ENCODE measurements around the gene TADA3.
A peak's percentile ranks its signal among the peaks of the same experiment; 100 is the strongest.

The TADA3 gene

DNA sequence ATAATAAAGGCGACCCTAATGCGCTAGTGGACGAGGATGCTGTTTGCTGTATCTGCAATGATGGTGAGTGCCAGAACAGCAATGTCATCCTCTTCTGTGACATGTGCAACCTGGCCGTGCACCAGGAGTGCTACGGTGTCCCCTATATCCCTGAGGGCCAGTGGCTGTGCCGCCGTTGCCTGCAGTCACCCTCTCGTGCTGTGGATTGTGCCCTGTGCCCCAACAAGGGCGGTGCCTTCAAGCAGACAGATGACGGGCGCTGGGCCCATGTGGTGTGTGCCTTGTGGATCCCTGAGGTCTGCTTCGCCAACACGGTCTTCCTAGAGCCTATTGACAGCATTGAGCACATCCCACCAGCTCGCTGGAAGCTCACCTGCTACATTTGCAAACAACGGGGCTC is 53.1 kb downstream of the TADA3 start:
- Histone ChIP-seq H3K27me3 (no peaks in the 10 kb centered on the region), H3K36me3 (peaks cover 95% of the 10 kb centered on the region), H3K9me3 (no peaks in the 10 kb centered on the region), H3K4me3 (ENCODE audit: low read depth in 1 of 2, low read length in 1 of 2) (no peak overlapping the region), H3K27ac (no peak overlapping the region), H3K4me1 (ENCODE audit: control insufficient read depth in 1 of 2, insufficient read depth in 1 of 2, low read depth in 1 of 2, low read length in 1 of 2) (peaks cover 0 to 4% of the 10 kb centered on the region in 2 experiments)
- TF ChIP-seq, protein P1, sequence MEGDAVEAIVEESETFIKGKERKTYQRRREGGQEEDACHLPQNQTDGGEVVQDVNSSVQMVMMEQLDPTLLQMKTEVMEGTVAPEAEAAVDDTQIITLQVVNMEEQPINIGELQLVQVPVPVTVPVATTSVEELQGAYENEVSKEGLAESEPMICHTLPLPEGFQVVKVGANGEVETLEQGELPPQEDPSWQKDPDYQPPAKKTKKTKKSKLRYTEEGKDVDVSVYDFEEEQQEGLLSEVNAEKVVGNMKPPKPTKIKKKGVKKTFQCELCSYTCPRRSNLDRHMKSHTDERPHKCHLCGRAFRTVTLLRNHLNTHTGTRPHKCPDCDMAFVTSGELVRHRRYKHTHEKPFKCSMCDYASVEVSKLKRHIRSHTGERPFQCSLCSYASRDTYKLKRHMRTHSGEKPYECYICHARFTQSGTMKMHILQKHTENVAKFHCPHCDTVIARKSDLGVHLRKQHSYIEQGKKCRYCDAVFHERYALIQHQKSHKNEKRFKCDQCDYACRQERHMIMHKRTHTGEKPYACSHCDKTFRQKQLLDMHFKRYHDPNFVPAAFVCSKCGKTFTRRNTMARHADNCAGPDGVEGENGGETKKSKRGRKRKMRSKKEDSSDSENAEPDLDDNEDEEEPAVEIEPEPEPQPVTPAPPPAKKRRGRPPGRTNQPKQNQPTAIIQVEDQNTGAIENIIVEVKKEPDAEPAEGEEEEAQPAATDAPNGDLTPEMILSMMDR (IDR thresholded peaks at IDR 0.05): no peak

DNA sequence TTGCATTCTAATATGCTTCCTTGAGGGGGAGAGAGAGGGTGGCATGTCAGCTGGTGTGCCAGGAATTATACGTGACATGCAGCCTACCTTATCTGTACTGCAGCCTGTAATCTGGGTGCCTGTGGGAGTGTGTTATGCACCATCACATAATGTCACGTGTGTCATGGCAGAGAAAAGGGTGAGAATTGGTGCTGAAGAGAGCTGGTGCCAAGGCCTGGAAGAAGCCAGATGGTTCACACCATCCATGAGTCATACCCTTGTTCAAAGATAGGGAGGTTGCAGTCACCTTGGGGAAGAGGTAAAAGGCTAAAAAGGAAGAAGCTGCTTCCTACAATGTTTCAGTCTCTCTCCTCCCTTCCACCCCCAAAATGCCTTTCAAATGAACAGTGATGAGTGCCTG is 55.4 kb downstream of the TADA3 start:
- H3K4me1 ChIP-seq (ENCODE audit: control insufficient read depth in 1 of 2, insufficient read depth in 1 of 2, low read depth in 1 of 2, low read length in 1 of 2): peaks cover 13 to 19% of the 10 kb centered on the region in 2 experiments
- TF ChIP-seq, protein P1 (IDR thresholded peaks at IDR 0.05): no peak
- no peaks in the 10 kb centered on the region for H3K27me3 ChIP-seq
- no peak overlapping the region for H3K27ac ChIP-seq
- no peak overlapping the region for H3K4me3 ChIP-seq (ENCODE audit: low read depth in 1 of 2, low read length in 1 of 2)
- H3K9me3 ChIP-seq: no peaks in the 10 kb centered on the region
- peaks cover 75% of the 10 kb centered on the region for H3K36me3 ChIP-seq

DNA sequence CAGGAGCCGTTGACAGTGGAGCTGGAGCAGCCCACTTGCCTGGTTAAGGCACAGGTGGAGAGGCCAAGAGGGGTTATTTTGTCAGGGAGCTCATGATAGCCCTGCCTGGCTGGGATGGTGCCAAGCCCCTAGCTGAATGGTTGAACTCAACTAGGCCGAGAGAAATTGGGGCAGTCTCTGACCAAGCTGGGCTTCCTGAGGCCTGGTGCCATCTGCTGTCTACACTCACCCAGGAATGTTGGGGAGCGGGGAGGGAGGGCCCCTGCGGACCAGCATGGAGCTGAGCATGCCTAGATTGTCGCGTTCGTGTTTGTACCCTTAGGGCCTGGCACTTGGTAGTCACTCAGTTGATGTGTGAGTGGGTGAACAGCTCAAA is 59.5 kb downstream of the TADA3 start:
- Histone ChIP-seq H3K27me3 (no peaks in the 10 kb centered on the region), H3K4me3 (ENCODE audit: low read depth in 1 of 2, low read length in 1 of 2) (peak overlapping the region; percentile 91 to 98), H3K9me3 (no peaks in the 10 kb centered on the region), H3K27ac (peak overlapping the region; percentile 98), H3K4me1 (ENCODE audit: control insufficient read depth in 1 of 2, insufficient read depth in 1 of 2, low read depth in 1 of 2, low read length in 1 of 2) (peaks cover 19 to 25% of the 10 kb centered on the region in 2 experiments), H3K36me3 (peaks cover 34% of the 10 kb centered on the region)
- TF ChIP-seq, protein P1 (IDR thresholded peaks at IDR 0.05): no peak

DNA sequence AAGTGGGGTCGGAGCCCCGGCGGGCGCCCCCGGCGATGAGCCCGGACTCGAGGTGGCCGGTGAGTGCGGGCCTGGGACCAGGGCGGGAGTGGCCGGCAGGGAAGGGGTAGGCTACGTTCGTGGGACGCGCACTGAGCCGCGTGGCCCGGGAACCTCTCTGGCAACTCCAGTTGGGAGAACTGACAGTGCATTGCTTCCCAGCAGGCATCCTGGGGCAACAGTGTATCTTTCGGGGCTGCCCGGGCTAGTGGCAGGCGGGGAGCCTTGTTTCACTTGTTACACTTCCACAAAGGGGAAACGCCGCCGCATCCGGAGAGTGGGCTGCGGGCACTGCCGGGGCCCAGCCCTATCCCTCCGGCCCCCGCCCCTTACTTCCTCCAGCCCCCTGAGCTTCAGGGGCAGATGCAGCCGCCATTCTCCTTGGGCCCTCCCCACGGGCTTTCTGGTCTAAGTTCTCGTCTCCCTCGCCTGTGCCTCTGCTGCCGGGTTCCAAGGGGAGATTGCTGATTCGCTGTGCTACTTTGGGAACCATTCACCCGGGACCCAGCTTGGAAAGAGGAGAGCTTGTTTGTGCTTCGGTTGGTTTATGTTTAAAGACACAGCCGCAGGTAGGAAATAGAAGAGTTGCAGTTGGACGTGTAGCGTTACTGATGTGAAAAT is 60.1 kb downstream of the TADA3 start:
- Histone ChIP-seq H3K36me3 (peaks cover 28% of the 10 kb centered on the region), H3K9me3 (no peaks in the 10 kb centered on the region), H3K27ac (peak overlapping the region; percentile 98), H3K4me1 (ENCODE audit: control insufficient read depth in 1 of 2, insufficient read depth in 1 of 2, low read depth in 1 of 2, low read length in 1 of 2) (peaks cover 21 to 25% of the 10 kb centered on the region in 2 experiments), H3K27me3 (no peaks in the 10 kb centered on the region), H3K4me3 (ENCODE audit: low read depth in 1 of 2, low read length in 1 of 2) (peak overlapping the region; percentile 91 to 98)
- TF ChIP-seq, protein P1 (IDR thresholded peaks at IDR 0.05): no peak

DNA sequence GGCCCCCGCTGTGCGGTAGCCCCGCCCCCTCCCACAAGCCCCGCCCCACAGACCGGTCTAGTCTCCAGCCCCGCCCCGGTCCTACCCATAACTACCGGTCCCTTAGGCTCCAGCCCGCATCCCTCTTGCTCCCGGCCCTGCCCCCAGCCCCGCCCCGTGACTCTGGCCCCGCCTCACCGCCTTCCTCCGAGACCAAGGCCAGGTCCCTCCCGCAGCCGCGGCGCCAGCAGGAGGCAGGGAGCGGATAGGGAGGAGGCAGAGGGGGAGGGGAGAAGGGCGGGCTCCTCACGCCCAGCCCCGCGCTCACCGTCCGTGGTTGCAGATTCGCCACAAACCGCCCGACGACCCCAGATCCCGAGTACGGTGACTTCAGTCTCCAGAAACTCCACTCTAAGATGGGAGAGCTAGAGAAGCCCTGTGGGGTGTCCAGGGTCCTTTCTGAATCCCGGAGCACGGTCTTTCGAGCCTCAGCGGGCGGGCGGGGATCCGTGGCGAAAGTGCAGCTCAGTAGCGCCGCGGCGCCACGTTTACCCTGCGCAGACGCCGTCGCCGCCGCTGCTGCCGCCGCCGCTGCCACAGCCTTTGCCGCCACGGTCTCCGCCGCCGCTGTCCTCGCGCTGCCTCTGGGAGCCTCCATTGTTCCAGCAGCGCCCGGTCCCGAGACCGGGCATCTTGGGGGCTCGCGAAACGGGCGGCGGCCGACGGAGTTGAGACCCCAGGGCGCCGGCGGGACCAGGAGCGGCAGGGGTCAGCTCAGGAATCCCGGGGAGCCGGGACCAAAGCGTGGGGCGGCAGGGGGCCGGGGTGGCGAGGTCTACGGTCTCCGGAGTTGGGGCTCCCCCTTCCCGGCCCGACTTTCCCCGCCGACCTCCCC is 60.8 kb downstream of the TADA3 start, which contains the start of gene BRPF1:
TSS of gene BRPF1 (plus strand) at position 530 of the 874 bp plus-strand sequence. CDS start 2,406 bp downstream, outside the sequence.
- Histone ChIP-seq H3K27ac (peak within 1 kb of the TSS; percentile 98), H3K4me3 (ENCODE audit: low read depth in 1 of 2, low read length in 1 of 2) (peak within 1 kb of the TSS; percentile 91 to 98), H3K27me3 (no peaks in the 10 kb centered on the region), H3K9me3 (no peaks in the 10 kb centered on the region), H3K4me1 (ENCODE audit: control insufficient read depth in 1 of 2, insufficient read depth in 1 of 2, low read depth in 1 of 2, low read length in 1 of 2) (peaks cover 27 to 32% of the 10 kb centered on the region in 2 experiments), H3K36me3 (peaks cover 21% of the 10 kb centered on the region)
- TF ChIP-seq, protein P1 (IDR thresholded peaks at IDR 0.05): peak; percentile 69

All from neutrophil (primary cell).